ENCODE data around the gene NEUROD6. TPM values are rescaled to one million over a fixed set of nuclear protein-coding genes. Genes with fewer than 3 reads are reported as not detected.

The NEUROD6 gene
- total and polyA plus RNA-seq, 8 donors, result not detected

GRCh38 chr7:31363051-31363450, 22.5 kb upstream of the NEUROD6 start:
- peaks cover 0 to 5% (median 0%) of the 10 kb centered on the region in 4 donors for H3K27me3 ChIP-seq
- 32 to 43% methylated on average over 5 of the region's 5 CpGs for WGBS, 2 donors
- H3K9me3 ChIP-seq, result no peaks in the 10 kb centered on the region
- no peak for FAIRE-seq
- H3K36me3 ChIP-seq, result no peaks in the 10 kb centered on the region
- H3K4me1 ChIP-seq, result no peaks in the 10 kb centered on the region
- TF ChIP-seq CTCF (IDR thresholded peaks at IDR 0.05), result no peak
- no peak overlapping the region for H3K27ac ChIP-seq
- H3K4me3 ChIP-seq, result no peak overlapping the region
- no peak for ATAC-seq
- intact Hi-C loops (cut with DNase I), result no loop called here
- DNase-seq, result no peak

GRCh38 chr7:31362401-31362800, 21.9 kb upstream of the NEUROD6 start:
- no peak for DNase-seq
- no peak for FAIRE-seq
- no peaks in the 10 kb centered on the region for H3K36me3 ChIP-seq
- 26 to 28% methylated on average over 1 of the region's 1 CpG for WGBS, 2 donors
- no peaks in the 10 kb centered on the region for H3K9me3 ChIP-seq
- peaks cover 0 to 3% (median 0%) of the 10 kb centered on the region in 4 donors for H3K27me3 ChIP-seq
- intact Hi-C loops (cut with DNase I), result no loop called here
- no peak for ATAC-seq
- H3K4me3 ChIP-seq, result no peak overlapping the region
- no peak for TF ChIP-seq CTCF (IDR thresholded peaks at IDR 0.05)
- H3K27ac ChIP-seq, result no peak overlapping the region
- H3K4me1 ChIP-seq, result no peaks in the 10 kb centered on the region

GRCh38 chr7:31358467-31358866, 17.9 kb upstream of the NEUROD6 start:
- Histone ChIP-seq H3K36me3 (no peaks in the 10 kb centered on the region), H3K9me3 (no peaks in the 10 kb centered on the region), H3K27ac (no peak overlapping the region), H3K4me3 (no peak overlapping the region), H3K27me3 (peaks cover 0 to 3% (median 0%) of the 10 kb centered on the region in 4 donors), H3K4me1 (no peaks in the 10 kb centered on the region)
- intact Hi-C loops (cut with DNase I), result no loop called here
- WGBS, 2 donors, result 35 to 43% methylated on average over 3 of the region's 3 CpGs
- FAIRE-seq, result no peak
- DNase-seq, result no peak
- no peak for TF ChIP-seq CTCF (IDR thresholded peaks at IDR 0.05)
- ATAC-seq, result no peak

- H3K9me3 ChIP-seq, result no peaks in the 10 kb centered on the region
- DNase-seq (no peak), FAIRE-seq (no peak), ATAC-seq (no peak)
- H3K4me3 ChIP-seq, result no peak overlapping the region
- no peaks in the 10 kb centered on the region for H3K36me3 ChIP-seq
- WGBS, 2 donors, result 66 to 75% methylated on average over 5 of the region's 5 CpGs
- no peak overlapping the region for H3K27ac ChIP-seq
- intact Hi-C loops (cut with DNase I), result no loop called here
- H3K27me3 ChIP-seq, result peaks cover 0 to 10% (median 2%) of the 10 kb centered on the region in 4 donors
- no peak for TF ChIP-seq CTCF (IDR thresholded peaks at IDR 0.05)
- no peaks in the 10 kb centered on the region for H3K4me1 ChIP-seq
Measured at GRCh38 chr7:31345421-31345820, 4.9 kb upstream of the NEUROD6 start.

- intact Hi-C loops (cut with DNase I), result no loop called here
- TF ChIP-seq CTCF (IDR thresholded peaks at IDR 0.05), result no peak
- H3K36me3 ChIP-seq, result no peaks in the 10 kb centered on the region
- H3K27ac ChIP-seq, result no peak overlapping the region
- no peak for ATAC-seq
- no peaks in the 10 kb centered on the region for H3K4me1 ChIP-seq
- FAIRE-seq, result no peak
- DNase-seq, result no peak
- 48 to 49% methylated on average over 3 of the region's 3 CpGs for WGBS, 2 donors
- H3K27me3 ChIP-seq, result peaks cover 0 to 17% (median 2%) of the 10 kb centered on the region in 4 donors
- H3K9me3 ChIP-seq, result no peaks in the 10 kb centered on the region
- no peak overlapping the region for H3K4me3 ChIP-seq
Measured at GRCh38 chr7:31343516-31344305, 3.2 kb upstream of the NEUROD6 start.

All from pancreas (tissue), 10 donors.